ENCODE results near the gene OR9Q1.
A peak's percentile ranks its signal among the peaks of the same experiment; 100 is the strongest.
"Not testable (repeated sequence)": the region's sequence is repeated elsewhere in the genome, so short reads cannot be mapped to it uniquely, and the experiment has no call there.

Gene OR9Q1

GRCh38 chr11:58023435-58023931, at the start of gene OR9Q1:
Gene OR9Q1, plus strand, starts transcription at chr11:58023881. Its CDS starts 155,564 bp downstream, at chr11:58179445.
- no peak for DNase-seq

GRCh38 chr11:57974132-57974531, 49.5 kb upstream of the OR9Q1 start:
- no peak for DNase-seq

GRCh38 chr11:57974848-57975601, 48.7 kb upstream of the OR9Q1 start:
- no peak for DNase-seq

GRCh38 chr11:57977709-57978108, 46.0 kb upstream of the OR9Q1 start:
- DNase-seq: no peak

GRCh38 chr11:57978686-57979531, 44.8 kb upstream of the OR9Q1 start:
- DNase-seq: no peak

- DNase-seq: no peak
Observed at GRCh38 chr11:57979532-57980079, 44.1 kb upstream of the OR9Q1 start.

GRCh38 chr11:57980201-57980600, 43.5 kb upstream of the OR9Q1 start:
- DNase-seq: no peak

- no peak for DNase-seq
Observed at GRCh38 chr11:57981536-57981935, 42.1 kb upstream of the OR9Q1 start.

GRCh38 chr11:57982776-57983175, 40.9 kb upstream of the OR9Q1 start:
- no peak for DNase-seq

- DNase-seq: no peak
Observed at GRCh38 chr11:57983191-57983590, 40.5 kb upstream of the OR9Q1 start.

- DNase-seq: not testable (repeated sequence)
Observed at GRCh38 chr11:57999523-57999922, 24.2 kb upstream of the OR9Q1 start.

- not testable (repeated sequence) for DNase-seq
Observed at GRCh38 chr11:58000021-58000420, 23.7 kb upstream of the OR9Q1 start.

- no peak for DNase-seq
Observed at GRCh38 chr11:58000699-58001098, 23.0 kb upstream of the OR9Q1 start.

- DNase-seq: no peak
Observed at GRCh38 chr11:58003036-58003435, 20.6 kb upstream of the OR9Q1 start.

GRCh38 chr11:58003591-58003990, 20.1 kb upstream of the OR9Q1 start:
- no peak for DNase-seq

- DNase-seq: no peak
Observed at GRCh38 chr11:58004664-58005063, 19.0 kb upstream of the OR9Q1 start.

- DNase-seq: peak; percentile 48
Observed at GRCh38 chr11:58006940-58007339, 16.7 kb upstream of the OR9Q1 start.

- DNase-seq: no peak
Observed at GRCh38 chr11:58011771-58012170, 11.9 kb upstream of the OR9Q1 start.

- no peak for DNase-seq
Observed at GRCh38 chr11:58024601-58025091, 965 bp downstream of the OR9Q1 start.

- no peak for DNase-seq
Observed at GRCh38 chr11:58027341-58027740, 3.7 kb downstream of the OR9Q1 start.

- no peak for DNase-seq
Observed at GRCh38 chr11:58028687-58029411, 5.2 kb downstream of the OR9Q1 start.

- DNase-seq: no peak
Observed at GRCh38 chr11:58030653-58031052, 7.0 kb downstream of the OR9Q1 start, which contains the start of gene OR6Q1. Gene OR6Q1, plus strand, starts transcription at chr11:58030953. Its CDS starts 0 bp downstream, at chr11:58030953.

- no peak for DNase-seq
Observed at GRCh38 chr11:58034471-58034870, 10.8 kb downstream of the OR9Q1 start.
